ENCODE data around the gene COL1A2.

DNA sequence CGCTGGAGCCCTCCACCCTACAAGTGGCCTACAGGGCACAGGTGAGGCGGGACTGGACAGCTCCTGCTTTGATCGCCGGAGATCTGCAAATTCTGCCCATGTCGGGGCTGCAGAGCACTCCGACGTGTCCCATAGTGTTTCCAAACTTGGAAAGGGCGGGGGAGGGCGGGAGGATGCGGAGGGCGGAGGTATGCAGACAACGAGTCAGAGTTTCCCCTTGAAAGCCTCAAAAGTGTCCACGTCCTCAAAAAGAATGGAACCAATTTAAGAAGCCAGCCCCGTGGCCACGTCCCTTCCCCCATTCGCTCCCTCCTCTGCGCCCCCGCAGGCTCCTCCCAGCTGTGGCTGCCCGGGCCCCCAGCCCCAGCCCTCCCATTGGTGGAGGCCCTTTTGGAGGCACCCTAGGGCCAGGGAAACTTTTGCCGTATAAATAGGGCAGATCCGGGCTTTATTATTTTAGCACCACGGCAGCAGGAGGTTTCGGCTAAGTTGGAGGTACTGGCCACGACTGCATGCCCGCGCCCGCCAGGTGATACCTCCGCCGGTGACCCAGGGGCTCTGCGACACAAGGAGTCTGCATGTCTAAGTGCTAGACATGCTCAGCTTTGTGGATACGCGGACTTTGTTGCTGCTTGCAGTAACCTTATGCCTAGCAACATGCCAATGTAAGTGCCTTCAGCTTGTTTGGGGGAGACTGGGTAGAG, at the start of gene COL1A2:
- no peak for TF ChIP-seq EZH2 (IDR thresholded peaks at IDR 0.05; ENCODE audit: insufficient read depth, low read length)
- TF ChIP-seq, protein P1, sequence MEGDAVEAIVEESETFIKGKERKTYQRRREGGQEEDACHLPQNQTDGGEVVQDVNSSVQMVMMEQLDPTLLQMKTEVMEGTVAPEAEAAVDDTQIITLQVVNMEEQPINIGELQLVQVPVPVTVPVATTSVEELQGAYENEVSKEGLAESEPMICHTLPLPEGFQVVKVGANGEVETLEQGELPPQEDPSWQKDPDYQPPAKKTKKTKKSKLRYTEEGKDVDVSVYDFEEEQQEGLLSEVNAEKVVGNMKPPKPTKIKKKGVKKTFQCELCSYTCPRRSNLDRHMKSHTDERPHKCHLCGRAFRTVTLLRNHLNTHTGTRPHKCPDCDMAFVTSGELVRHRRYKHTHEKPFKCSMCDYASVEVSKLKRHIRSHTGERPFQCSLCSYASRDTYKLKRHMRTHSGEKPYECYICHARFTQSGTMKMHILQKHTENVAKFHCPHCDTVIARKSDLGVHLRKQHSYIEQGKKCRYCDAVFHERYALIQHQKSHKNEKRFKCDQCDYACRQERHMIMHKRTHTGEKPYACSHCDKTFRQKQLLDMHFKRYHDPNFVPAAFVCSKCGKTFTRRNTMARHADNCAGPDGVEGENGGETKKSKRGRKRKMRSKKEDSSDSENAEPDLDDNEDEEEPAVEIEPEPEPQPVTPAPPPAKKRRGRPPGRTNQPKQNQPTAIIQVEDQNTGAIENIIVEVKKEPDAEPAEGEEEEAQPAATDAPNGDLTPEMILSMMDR (IDR thresholded peaks at IDR 0.05; ENCODE audit: insufficient read depth, low read depth, low read length) = no peak
